IMR-90 (cell line): ENCODE data around the gene PCSK1N. TPM values are rescaled to one million over a fixed set of nuclear protein-coding genes. Genes with fewer than 3 reads are reported as not detected.

ENCODE experiments used
- ATAC-seq: fragments of 200-7000 bp; cut with Tn5 transposase; 2 replicates; pipeline ENCODE4 v1.9.1; 2020; ENCODE audit warnings: low read depth, mild to moderate bottlenecking, moderate library complexity
- BruUV-seq: library from RNA; stranded (reverse); fragments of 400-500 nt; replicated peaks from 2 replicates; lab custom pipeline; 2021; lab: Mats Ljungman, UMichigan
- CTCF ChIA-PET: fragments of 300-600 bp; formaldehyde crosslinking; extraction: SDS; loops from one replicate; lab custom pipeline; 2021; ENCODE audit warnings: antibody characterized with exemption; lab: Yijun Ruan, JAX
- POLR2A ChIA-PET: fragments of 300-600 bp; sonication (Branson Sonifier 250); formaldehyde crosslinking; loops from one replicate; lab custom pipeline; 2022; ENCODE audit warnings: antibody characterized with exemption; ENCODE audit not compliant: unreplicated experiment; lab: Charles Lee
- DNase-seq: peaks from one replicate; pipeline ENCODE4 v3.0.0; 2013
- H2AFZ ChIP-seq: replicated peaks from 2 replicates; pipeline ENCODE3; 2013; ENCODE audit warnings: low read length, mild to moderate bottlenecking; ENCODE audit not compliant: poor library complexity
- H2AK5ac ChIP-seq: 2 replicates; pipeline ENCODE4 v1.6.1; 2013; ENCODE audit warnings: low read depth, low read length, inconsistent platforms
- H2AK9ac ChIP-seq: replicated peaks from 2 replicates; pipeline ENCODE3; 2013; ENCODE audit warnings: mild to moderate bottlenecking, low read depth, low read length, moderate library complexity; ENCODE audit not compliant: poor library complexity
- H2BK120ac ChIP-seq: 2 replicates; pipeline ENCODE4 v1.6.1; 2013; ENCODE audit warnings: low read depth, low read length, inconsistent platforms
- H2BK15ac ChIP-seq: 3 replicates; pipeline ENCODE4 v1.6.1; 2013; ENCODE audit warnings: low read depth, low read length, inconsistent platforms
- H2BK20ac ChIP-seq: 2 replicates; pipeline ENCODE4 v1.6.1; 2013; ENCODE audit warnings: low read depth, mild to moderate bottlenecking, inconsistent platforms, low read length, moderate library complexity
- H2BK5ac ChIP-seq: 2 replicates; pipeline ENCODE4 v1.6.1; 2013; ENCODE audit warnings: mild to moderate bottlenecking, low read depth, low read length, inconsistent platforms; ENCODE audit not compliant: poor library complexity, severe bottlenecking
- H3K14ac ChIP-seq: replicated peaks from 2 replicates; pipeline ENCODE4 v1.6.1; 2013; ENCODE audit warnings: low read depth, low read length, inconsistent platforms
- H3K18ac ChIP-seq: 2 replicates; pipeline ENCODE4 v1.6.1; 2013; ENCODE audit warnings: low read depth, low read length, control low read depth
- H3K23ac ChIP-seq: 2 replicates; pipeline ENCODE4 v1.6.1; 2013; ENCODE audit warnings: low read depth, low read length, inconsistent platforms
- H3K27ac ChIP-seq: 2 replicates; pipeline ENCODE4 v1.5.1; 2013; ENCODE audit warnings: mild to moderate bottlenecking, control low read depth, low read length; ENCODE audit not compliant: insufficient read depth
- H3K27me3 ChIP-seq: 2 replicates; pipeline ENCODE4 v1.6.1; 2013; ENCODE audit warnings: low read length; ENCODE audit not compliant: control insufficient read depth, insufficient read depth
- H3K36me3 ChIP-seq: 2 replicates; pipeline ENCODE4 v1.6.1; 2013; ENCODE audit warnings: low read length, mixed read lengths; ENCODE audit not compliant: control insufficient read depth, insufficient read depth
- H3K4ac ChIP-seq: 2 replicates; pipeline ENCODE4 v1.6.1; 2013; ENCODE audit warnings: low read depth, low read length, inconsistent platforms
- H3K4me1 ChIP-seq: 2 replicates; pipeline ENCODE4 v1.6.1; 2013; ENCODE audit warnings: low read length, mixed read lengths; ENCODE audit not compliant: control insufficient read depth, insufficient read depth
- H3K4me2 ChIP-seq: 2 replicates; pipeline ENCODE4 v1.6.1; 2013; ENCODE audit warnings: low read depth, mild to moderate bottlenecking, control low read depth, low read length, moderate library complexity
- H3K4me3 ChIP-seq: 2 replicates; pipeline ENCODE4 v1.5.1; 2013; ENCODE audit warnings: low read depth, mild to moderate bottlenecking, control low read depth, low read length, moderate library complexity; ENCODE audit not compliant: insufficient read depth
- H3K56ac ChIP-seq: 2 replicates; pipeline ENCODE4 v1.6.1; 2013; ENCODE audit warnings: low read length, inconsistent platforms; ENCODE audit not compliant: insufficient read depth; ENCODE audit errors: extremely low read depth
- H3K79me1 ChIP-seq, 2 experiments: 2 replicates each; pipeline ENCODE4 v1.6.1; 2013; ENCODE audit warnings: low read length in 2 of 2, inconsistent platforms in 1 of 2, low read depth in 1 of 2
- H3K9ac ChIP-seq: 2 replicates; pipeline ENCODE4 v1.6.1; 2013; ENCODE audit warnings: low read depth, low read length, control low read depth
- H3K9me1 ChIP-seq: 2 replicates; pipeline ENCODE4 v1.6.1; 2013; ENCODE audit warnings: low read length, inconsistent platforms; ENCODE audit not compliant: insufficient read depth
- H3K9me3 ChIP-seq: 2 replicates; pipeline ENCODE4 v1.6.1; 2013; ENCODE audit warnings: low read length; ENCODE audit not compliant: control insufficient read depth, insufficient read depth
- H4K20me1 ChIP-seq: 2 replicates; pipeline ENCODE4 v1.6.1; 2013; ENCODE audit warnings: low read length, inconsistent platforms; ENCODE audit not compliant: insufficient read depth
- H4K5ac ChIP-seq: 2 replicates; pipeline ENCODE4 v1.6.1; 2013; ENCODE audit warnings: mild to moderate bottlenecking, low read depth, low read length, control low read depth
- H4K8ac ChIP-seq, 2 experiments: 2 replicates each; pipeline ENCODE4 v1.6.1; 2013; ENCODE audit warnings: low read depth in 2 of 2, low read length in 2 of 2, control low read depth in 1 of 2, inconsistent platforms in 1 of 2
- H4K91ac ChIP-seq: 2 replicates; pipeline ENCODE4 v1.6.1; 2013; ENCODE audit warnings: low read depth, low read length, inconsistent platforms; ENCODE audit not compliant: insufficient read depth
- BHLHE40 ChIP-seq: fragments of 150-350 bp; IDR thresholded peaks from 2 replicates; pipeline ENCODE4 v1.6.1; 2016; ENCODE audit warnings: mild to moderate bottlenecking, low read depth, low read length
- CEBPB ChIP-seq: IDR thresholded peaks from 2 replicates; pipeline ENCODE4 v1.6.1; 2012; ENCODE audit warnings: low read depth, low read length, improper control_type of control experiment
- CHD1 ChIP-seq: IDR thresholded peaks from 2 replicates; pipeline ENCODE4 v1.6.1; 2012; ENCODE audit warnings: low read depth, low read length, improper control_type of control experiment
- CTCF ChIP-seq: conservative IDR thresholded peaks from 2 replicates; pipeline ENCODE4 v1.5.1; 2012; ENCODE audit warnings: mild to moderate bottlenecking, low read depth, low read length, improper control_type of control experiment
- ELK1 ChIP-seq: fragments of 150-350 bp; IDR thresholded peaks from 2 replicates; pipeline ENCODE4 v1.6.1; 2016; ENCODE audit warnings: low read depth, mild to moderate bottlenecking, low read length, moderate library complexity, borderline replicate concordance
- FOS ChIP-seq: fragments of 150-350 bp; IDR thresholded peaks from 2 replicates; pipeline ENCODE4 v1.6.1; 2016; ENCODE audit warnings: low read depth, low read length
- MAFK ChIP-seq: IDR thresholded peaks from 2 replicates; pipeline ENCODE4 v1.6.1; 2012; ENCODE audit warnings: low read depth, low read length, improper control_type of control experiment
- MAZ ChIP-seq: IDR thresholded peaks from 2 replicates; pipeline ENCODE4 v1.6.1; 2012; ENCODE audit warnings: low read depth, mild to moderate bottlenecking, low read length, improper control_type of control experiment, moderate library complexity, borderline replicate concordance
- MXI1 ChIP-seq: IDR thresholded peaks from 2 replicates; pipeline ENCODE4 v1.6.1; 2012; ENCODE audit warnings: low read depth, mild to moderate bottlenecking, low read length, moderate library complexity, borderline replicate concordance
- NFE2L2 ChIP-seq: fragments of 150-350 bp; IDR thresholded peaks from 2 replicates; pipeline ENCODE4 v1.6.1; 2016; ENCODE audit warnings: low read depth, mild to moderate bottlenecking, low read length
- POLR2A ChIP-seq: IDR thresholded peaks from 2 replicates; pipeline ENCODE4 v1.6.1; 2012; ENCODE audit warnings: mild to moderate bottlenecking, low read depth, low read length
- RAD21 ChIP-seq: IDR thresholded peaks from 2 replicates; pipeline ENCODE4 v1.6.1; 2012; ENCODE audit warnings: low read length, improper control_type of control experiment
- RCOR1 ChIP-seq: IDR thresholded peaks from 2 replicates; pipeline ENCODE4 v1.6.1; 2012; ENCODE audit warnings: mild to moderate bottlenecking, low read length, improper control_type of control experiment; ENCODE audit not compliant: insufficient replicate concordance
- RFX5 ChIP-seq: IDR thresholded peaks from 2 replicates; pipeline ENCODE4 v1.8.0; 2012; ENCODE audit warnings: low read depth, mild to moderate bottlenecking, low read length, moderate library complexity
- SMC3 ChIP-seq: fragments of 150-350 bp; IDR thresholded peaks from 2 replicates; pipeline ENCODE4 v1.6.1; 2016; ENCODE audit warnings: low read depth, mild to moderate bottlenecking, antibody characterized with exemption, low read length, moderate library complexity
- USF2 ChIP-seq: fragments of 150-350 bp; IDR thresholded peaks from 2 replicates; pipeline ENCODE4 v1.6.1; 2017; ENCODE audit warnings: mild to moderate bottlenecking, antibody characterized with exemption, low read length, low read depth
- WGBS, 2 experiments: methylation state at CpG; one replicate each; pipeline versions ENCODE4 v1.1.5 to v1.1.7; 2013; ENCODE audit warnings: missing lambda C conversion rate in 2 of 2; ENCODE audit not compliant: insufficient read length in 1 of 2; ENCODE audit errors: extremely low coverage in 2 of 2; 5-methylcytosine and 5-hydroxymethylcytosine counted together
- dilution Hi-C: fragments of 300-500 bp; cut with HindIII; formaldehyde crosslinking; loops from one replicate; pipeline ENCODE4 v1.14.3; 2018; ENCODE audit warnings: low sequenced_read_pairs; ENCODE audit not compliant: unreplicated experiment
- in situ Hi-C: fragments of 300-500 bp; cut with MboI; formaldehyde crosslinking; loops from 3 replicates; pipeline ENCODE4 v1.14.3; 2019; ENCODE audit warnings: low sequenced_read_pairs, inconsistent platforms, mixed read lengths
- intact Hi-C: fragments of 100-400 bp; cut with micrococcal nuclease; formaldehyde crosslinking; loops from 2 replicates; pipeline ENCODE4 v1.10.0; 2022
- polyA plus RNA-seq, 3 experiments: library from polyadenylated mRNA; depleted of rRNA; stranded (reverse); fragments of >200 nt; gene quantifications; 2 replicates each; pipeline ENCODE4 v1.2.3, GENCODE V29; 2012; ENCODE audit warnings: low replicate concordance in 1 of 3
- total RNA-seq: library from RNA; depleted of rRNA; stranded (reverse); fragments of >200 nt; gene quantifications from 2 replicates; pipeline ENCODE4 v1.2.3, GENCODE V29; 2012

The PCSK1N gene
- total and polyA plus RNA-seq, 2 of the 4 experiments (the other 2 are of a cell fraction) = 0.12 TPM; not detected in 1

- Histone ChIP-seq H3K18ac (no peak overlapping the region), H3K27me3 (peaks cover 22% of the 10 kb centered on the region), H3K36me3 (no peaks in the 10 kb centered on the region), H2BK20ac (no peak overlapping the region), H3K27ac (no peak overlapping the region), H3K23ac (no peak overlapping the region), H2BK15ac (no peak overlapping the region), H3K4me2 (no peak overlapping the region), H3K56ac (no peak overlapping the region), H3K9ac (no peak overlapping the region), H3K79me1 (no peaks in the 10 kb centered on the region), H3K4ac (no peak overlapping the region), H4K8ac (no peak overlapping the region), H4K5ac (no peak overlapping the region), H2AK5ac (no peak overlapping the region), H3K9me3 (no peaks in the 10 kb centered on the region), H2BK5ac (no peak overlapping the region), H2AK9ac (no peak overlapping the region), H3K9me1 (peaks cover 3% of the 10 kb centered on the region; the same call in 1 of the 2 replicates), H2BK120ac (no peak overlapping the region), H3K4me3 (no peak overlapping the region), H3K14ac (no peak overlapping the region), H3K4me1 (no peaks in the 10 kb centered on the region; the same call in none of the 2 replicates), H2AFZ (no peak overlapping the region), H4K91ac (no peak overlapping the region), H4K20me1 (no peaks in the 10 kb centered on the region)
- in situ Hi-C loops = no loop called here
- POLR2A ChIA-PET = no interaction called here
- dilution Hi-C loops = no loop called here
- ATAC-seq (no peak), DNase-seq (no peak)
- TF ChIP-seq CHD1 (no peak), USF2 (no peak), MXI1 (no peak), CEBPB (no peak), MAFK (no peak), MAZ (no peak), POLR2A (no peak), SMC3 (no peak), CTCF (no peak), RCOR1 (no peak), NFE2L2 (no peak), RAD21 (no peak), FOS (no peak), ELK1 (no peak), BHLHE40 (no peak), RFX5 (no peak)
- CTCF ChIA-PET = no interaction called here
- intact Hi-C loops = no loop called here
- BruUV-seq = no TSS peak
- 14% methylated on average over 2 of the region's 5 CpGs; no CpG with 5 or more reads in 1 of the 2 experiments for WGBS, 2 experiments
These were observed 44.9 kb downstream of the PCSK1N start for GRCh38 chrX:48790477-48790876.
